ENCODE measurements around the gene COG7. TPM values are rescaled to one million over a fixed set of nuclear protein-coding genes. Genes with fewer than 3 reads are reported as not detected.
"Not testable (repeated sequence)": the region's sequence is repeated elsewhere in the genome, so short reads cannot be mapped to it uniquely, and the experiment has no call there.

COG7 gene
- total RNA-seq, 1 donor from 2014 or later: 14.8 TPM

- ATAC-seq: no peak
Observed at GRCh38 chr16:23382279-23382678, 70.7 kb downstream of the COG7 start.

- ATAC-seq: not testable (repeated sequence)
Observed at GRCh38 chr16:23381702-23382101, 71.3 kb downstream of the COG7 start.

GRCh38 chr16:23380501-23380951 lies 72.5 kb downstream of the COG7 start:
- no peak for ATAC-seq

- no peak for ATAC-seq
Observed at GRCh38 chr16:23379707-23380106, 73.3 kb downstream of the COG7 start.

GRCh38 chr16:23378921-23379320 lies 74.1 kb downstream of the COG7 start:
- no peak for ATAC-seq

GRCh38 chr16:23378256-23378655 lies 74.7 kb downstream of the COG7 start:
- ATAC-seq: no peak

GRCh38 chr16:23377071-23377931 lies 75.7 kb downstream of the COG7 start:
- no peak for ATAC-seq

GRCh38 chr16:23375643-23376042 lies 77.3 kb downstream of the COG7 start:
- no peak for ATAC-seq

- peak; percentile 59 for ATAC-seq
Observed at GRCh38 chr16:23374721-23375510, 78.1 kb downstream of the COG7 start.

- no peak for ATAC-seq
Observed at GRCh38 chr16:23373436-23374219, 79.4 kb downstream of the COG7 start.

- no peak for ATAC-seq
Observed at GRCh38 chr16:23371368-23371767, 81.6 kb downstream of the COG7 start.

GRCh38 chr16:23369416-23369815 lies 83.6 kb downstream of the COG7 start:
- ATAC-seq: no peak

- ATAC-seq: peak; percentile 79
Observed at GRCh38 chr16:23368469-23368868, 84.5 kb downstream of the COG7 start.

- no peak for ATAC-seq
Observed at GRCh38 chr16:23367988-23368387, 85.0 kb downstream of the COG7 start.

GRCh38 chr16:23367564-23367963 lies 85.4 kb downstream of the COG7 start:
- no peak for ATAC-seq

- not testable (repeated sequence) for ATAC-seq
Observed at GRCh38 chr16:23366341-23366740, 86.6 kb downstream of the COG7 start.

GRCh38 chr16:23365602-23366240 lies 87.3 kb downstream of the COG7 start:
- no peak for ATAC-seq

GRCh38 chr16:23362460-23363317 lies 90.3 kb downstream of the COG7 start:
- peak; percentile 63 for ATAC-seq

GRCh38 chr16:23359092-23359760 lies 93.8 kb downstream of the COG7 start:
- ATAC-seq: no peak

GRCh38 chr16:23357761-23358290 lies 95.2 kb downstream of the COG7 start:
- no peak for ATAC-seq

Measured in esophagus mucosa (tissue), 1 donor.